Fibroblast of lung (primary cell): ENCODE data around the gene URI1. TPM values are rescaled to one million over a fixed set of nuclear protein-coding genes. Genes with fewer than 3 reads are reported as not detected.

Source experiments
- DNase-seq, 2 donors: peaks; one replicate each; pipeline versions ENCODE4 v3.0.0 to v3.0.0-alpha.2; 2010; ENCODE audit warnings: low read depth in 2 of 2
- H2AFZ ChIP-seq: 2 replicates; pipeline ENCODE4 v1.5.1; 2012; ENCODE audit warnings: low read length, control low read depth, inconsistent platforms
- H3K27ac ChIP-seq: 2 replicates; pipeline ENCODE4 v1.5.1; 2011; ENCODE audit warnings: low read length, control low read depth; ENCODE audit not compliant: insufficient read depth
- H3K27me3 ChIP-seq: 2 replicates; pipeline ENCODE4 v1.5.1; 2011; ENCODE audit warnings: mild to moderate bottlenecking, low read length; ENCODE audit not compliant: control insufficient read depth, insufficient read depth
- H3K36me3 ChIP-seq: 2 replicates; pipeline ENCODE4 v1.5.1; 2011; ENCODE audit warnings: low read length; ENCODE audit not compliant: control insufficient read depth, insufficient read depth
- H3K4me1 ChIP-seq: 2 replicates; pipeline ENCODE4 v1.5.1; 2011; ENCODE audit warnings: low read length; ENCODE audit not compliant: control insufficient read depth, insufficient read depth; ENCODE audit errors: extremely low read depth
- H3K4me2 ChIP-seq: 2 replicates; pipeline ENCODE4 v1.5.1; 2011; ENCODE audit warnings: low read length, control low read depth; ENCODE audit not compliant: insufficient read depth; ENCODE audit errors: extremely low read depth
- H3K4me3 ChIP-seq, 4 experiments: fragments of 200-600 bp in 1 of 4; sonication (generic) in 1 of 4; replicated peaks in 1 of 4; 2 replicates each; pipeline ENCODE4 v1.5.1; 2011 to 2016; ENCODE audit warnings: low read length in 4 of 4, low read depth in 3 of 4, mild to moderate bottlenecking in 3 of 4, control low read depth in 2 of 4, inconsistent platforms in 1 of 4, mixed read lengths in 1 of 4; ENCODE audit not compliant: insufficient read depth in 1 of 4; ENCODE audit errors: control extremely low read depth in 1 of 4
- H3K79me2 ChIP-seq: 2 replicates; pipeline ENCODE4 v1.5.1; 2012; ENCODE audit warnings: mild to moderate bottlenecking, low read length, inconsistent platforms; ENCODE audit not compliant: control insufficient read depth, insufficient read depth
- H3K9ac ChIP-seq: 2 replicates; pipeline ENCODE4 v1.5.1; 2011; ENCODE audit warnings: mild to moderate bottlenecking, low read length, control low read depth; ENCODE audit not compliant: insufficient read depth
- H3K9me3 ChIP-seq: 2 replicates; pipeline ENCODE4 v1.5.1; 2012; ENCODE audit warnings: low read depth, low read length; ENCODE audit not compliant: control insufficient read depth, insufficient read depth
- H4K20me1 ChIP-seq: 2 replicates; pipeline ENCODE4 v1.5.1; 2011; ENCODE audit warnings: low read length; ENCODE audit not compliant: control insufficient read depth, insufficient read depth; ENCODE audit errors: extremely low read depth
- CTCF ChIP-seq, 2 donors: IDR thresholded peaks in 1 of 2; conservative IDR thresholded peaks in 1 of 2; 1 replicate in 1 of 2; 2 replicates in 1 of 2; pipeline ENCODE4 v1.5.1; 2011 to 2012; ENCODE audit warnings: low read length in 2 of 2, control low read depth in 1 of 2, inconsistent platforms in 1 of 2, low read depth in 1 of 2, mild to moderate bottlenecking in 1 of 2
- EZH2 ChIP-seq: IDR thresholded peaks from 2 replicates; pipeline ENCODE4 v1.5.1; 2012; ENCODE audit warnings: low read length, control low read depth, mild to moderate bottlenecking; ENCODE audit errors: missing control alignments
- polyA plus RNA-seq, 2 donors: library from polyadenylated mRNA; depleted of rRNA in 1 of 2; stranded (reverse) in 1 of 2; unstranded in 1 of 2; fragments of >200 nt; gene quantifications; 2 replicates each; pipeline ENCODE4 v1.2.1, GENCODE V29; 2011 to 2012; ENCODE audit warnings: missing spikeins in 1 of 2
- total RNA-seq: library from RNA; depleted of rRNA; stranded (reverse); fragments of >200 nt; gene quantifications from 2 replicates; pipeline ENCODE4 v1.2.1, GENCODE V29; 2014

Gene URI1
- total and polyA plus RNA-seq, 2 donors (not counting 1 experiment from before 2014, with no cell fraction given) = 62.6 to 77.4 TPM

- Histone ChIP-seq H2AFZ (no peak overlapping the region), H3K9ac (no peak overlapping the region), H3K27me3 (no peaks in the 10 kb centered on the region), H3K4me1 (peaks cover 14% of the 10 kb centered on the region), H3K9me3 (no peaks in the 10 kb centered on the region), H3K4me2 (no peak overlapping the region), H3K79me2 (peaks cover 59% of the 10 kb centered on the region), H3K27ac (no peak overlapping the region), H3K4me3 (no peak overlapping the region), H4K20me1 (no peaks in the 10 kb centered on the region), H3K36me3 (no peaks in the 10 kb centered on the region)
- DNase-seq = peak; percentile 19 to 57
- TF ChIP-seq EZH2 = no peak
- TF ChIP-seq CTCF (conservative IDR thresholded peaks at IDR 0.05 in 1 of 2, IDR thresholded peaks at IDR 0.05 in 1 of 2; ENCODE audit: low read depth in 1 of 2, low read length in 2 of 2) = peak in 1 of 2 donors; percentile 39
Observed at GRCh38 chr19:29966588-29967249, 24.7 kb downstream of the URI1 start.

- no peaks in the 10 kb centered on the region for H3K27me3 ChIP-seq
- TF ChIP-seq EZH2 (no peak), CTCF (conservative IDR thresholded peaks at IDR 0.05 in 1 of 2, IDR thresholded peaks at IDR 0.05 in 1 of 2; ENCODE audit: low read depth in 1 of 2, low read length in 2 of 2) (no peak)
- no peak overlapping the region for H3K9ac ChIP-seq
- DNase-seq = peak; percentile 49 to 54
- no peak overlapping the region for H3K4me2 ChIP-seq
- H3K4me1 ChIP-seq = peaks cover 14% of the 10 kb centered on the region
- H3K9me3 ChIP-seq = no peaks in the 10 kb centered on the region
- H3K79me2 ChIP-seq = peaks cover 59% of the 10 kb centered on the region
- H3K4me3 ChIP-seq = peak overlapping the region in 1 of 4 experiments; percentile 14
- H3K27ac ChIP-seq = peak overlapping the region; percentile 34
- no peaks in the 10 kb centered on the region for H4K20me1 ChIP-seq
- H2AFZ ChIP-seq = no peak overlapping the region
- no peaks in the 10 kb centered on the region for H3K36me3 ChIP-seq
Observed at GRCh38 chr19:29967623-29968022, 25.6 kb downstream of the URI1 start.

- no peak overlapping the region for H3K9ac ChIP-seq
- H3K4me2 ChIP-seq = no peak overlapping the region
- peaks cover 8% of the 10 kb centered on the region for H3K4me1 ChIP-seq
- no peaks in the 10 kb centered on the region for H3K27me3 ChIP-seq
- H3K9me3 ChIP-seq = no peaks in the 10 kb centered on the region
- no peak overlapping the region for H2AFZ ChIP-seq
- H3K36me3 ChIP-seq = no peaks in the 10 kb centered on the region
- TF ChIP-seq EZH2 = no peak
- no peak for TF ChIP-seq CTCF (conservative IDR thresholded peaks at IDR 0.05 in 1 of 2, IDR thresholded peaks at IDR 0.05 in 1 of 2; ENCODE audit: low read depth in 1 of 2, low read length in 2 of 2)
- no peaks in the 10 kb centered on the region for H4K20me1 ChIP-seq
- no peak overlapping the region for H3K27ac ChIP-seq
- H3K79me2 ChIP-seq = peaks cover 53% of the 10 kb centered on the region
- no peak for DNase-seq
- H3K4me3 ChIP-seq = no peak overlapping the region
Observed at GRCh38 chr19:29969891-29970290, 27.9 kb downstream of the URI1 start.
